Measurements from ENCODE around the gene ATAD3C.
"Not testable (repeated sequence)": the region's sequence is repeated elsewhere in the genome, so short reads cannot be mapped to it uniquely, and the experiment has no call there.

ATAD3C gene

DNA sequence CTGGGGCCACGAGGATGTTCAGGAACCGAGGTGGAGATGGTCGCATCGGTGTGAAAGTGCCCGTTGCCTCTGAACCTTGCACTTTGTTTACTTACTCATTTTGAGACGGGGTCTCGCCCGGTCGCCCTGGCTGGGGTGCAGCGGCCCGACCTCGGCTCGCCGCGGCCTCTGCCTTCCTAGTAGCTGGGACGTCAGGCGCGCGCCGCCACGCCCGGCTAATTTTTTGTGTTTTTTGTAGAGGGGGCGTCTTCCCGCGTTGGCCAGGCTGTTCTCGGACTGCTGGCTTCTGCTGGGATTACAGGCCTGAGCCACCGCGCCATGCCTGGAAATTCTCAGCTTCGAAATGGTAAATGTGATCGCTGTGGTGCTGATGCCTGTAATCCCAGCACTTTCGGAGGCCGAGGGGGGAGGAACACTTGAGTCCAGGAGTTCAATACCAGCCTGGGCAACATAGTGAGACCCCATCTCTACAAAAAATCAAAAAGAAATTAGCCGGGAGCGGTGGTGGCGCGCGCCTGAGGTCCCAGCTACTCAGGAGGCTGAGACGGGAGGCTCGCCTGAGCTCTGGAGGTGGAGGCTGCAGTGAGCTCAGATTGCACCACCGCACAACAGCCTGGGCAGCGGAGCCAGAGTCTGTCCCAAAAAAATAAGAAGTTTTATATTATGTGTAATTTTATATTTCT is 41.7 kb upstream of the ATAD3C start:
- Histone ChIP-seq H3K4me1 (ENCODE audit: control insufficient read depth, insufficient read depth, low read length, poor library complexity, severe bottlenecking) (peaks cover 8% of the 10 kb centered on the region), H3K27ac (ENCODE audit: low read depth, low read length, severe bottlenecking) (peak overlapping the region; percentile 72), H3K36me3 (ENCODE audit: control insufficient read depth, insufficient read depth, low read length) (peaks cover 51% of the 10 kb centered on the region), H3K9me3 (ENCODE audit: control insufficient read depth, low read length) (peaks cover 4% of the 10 kb centered on the region), H3K4me3 (ENCODE audit: extremely low read depth, insufficient read depth, low read length, poor library complexity, severe bottlenecking) (peak overlapping the region; percentile 91)
- 5 to 7% methylated on average over 33 of the region's 41 CpGs for WGBS, 2 experiments (ENCODE audit: insufficient coverage in 2 of 2)

DNA sequence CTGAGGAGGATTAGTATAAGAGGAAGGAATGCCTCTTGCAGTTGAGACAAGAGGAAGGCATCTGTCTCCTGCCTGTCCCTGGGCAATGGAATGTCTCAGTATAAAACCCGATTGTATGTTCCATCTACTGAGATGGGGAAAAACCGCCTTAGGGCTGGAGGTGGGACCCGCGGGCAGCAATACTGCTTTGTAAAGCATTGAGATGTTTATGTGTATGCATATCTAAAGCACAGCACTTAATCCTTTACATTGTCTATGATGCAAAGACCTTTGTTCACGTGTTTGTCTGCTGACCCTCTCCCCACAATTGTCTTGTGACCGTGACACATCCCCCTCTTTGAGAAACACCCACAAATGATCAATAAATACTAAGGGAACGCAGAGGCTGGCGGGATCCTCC is 39.3 kb upstream of the ATAD3C start:
- H3K9me3 ChIP-seq (ENCODE audit: control insufficient read depth, low read length); H3K4me1 ChIP-seq (ENCODE audit: control insufficient read depth, insufficient read depth, low read length, poor library complexity, severe bottlenecking); H3K27ac ChIP-seq (ENCODE audit: low read depth, low read length, severe bottlenecking); H3K4me3 ChIP-seq (ENCODE audit: extremely low read depth, insufficient read depth, low read length, poor library complexity, severe bottlenecking): not testable (repeated sequence)
- 43% methylated on average over 3 of the region's 8 CpGs; no CpG with 5 or more reads in 1 of the 2 experiments for WGBS, 2 experiments (ENCODE audit: insufficient coverage in 2 of 2)
- H3K36me3 ChIP-seq (ENCODE audit: control insufficient read depth, insufficient read depth, low read length), result peaks cover 29% of the 10 kb centered on the region

DNA sequence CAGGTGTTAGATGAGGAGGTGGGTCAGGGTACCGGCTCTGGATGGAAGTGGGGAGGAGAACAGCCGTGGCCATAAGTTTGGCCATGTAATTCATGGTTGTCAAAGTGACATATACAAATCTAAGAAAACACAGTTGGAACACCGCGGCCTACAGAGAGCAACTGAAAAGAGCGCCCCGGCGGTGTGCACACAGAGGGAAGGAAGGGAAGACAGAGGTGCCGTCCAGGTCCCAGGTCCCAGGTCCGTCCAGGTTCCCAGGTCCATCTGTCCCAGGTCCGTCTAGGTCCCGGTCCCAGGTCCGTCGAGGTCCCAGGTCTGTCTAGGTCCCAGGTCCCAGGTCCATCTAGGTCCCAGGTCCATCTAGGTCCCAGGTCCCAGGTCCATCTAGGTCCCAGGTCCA is 37.9 kb upstream of the ATAD3C start:
- H3K4me3 ChIP-seq (ENCODE audit: extremely low read depth, insufficient read depth, low read length, poor library complexity, severe bottlenecking), result no peak overlapping the region
- WGBS, 2 experiments (ENCODE audit: insufficient coverage in 2 of 2), result 97 to 100% methylated on average over 6 to 13 of the region's 13 CpGs
- no peak overlapping the region for H3K27ac ChIP-seq (ENCODE audit: low read depth, low read length, severe bottlenecking)
- H3K9me3 ChIP-seq (ENCODE audit: control insufficient read depth, low read length), result peaks cover 4% of the 10 kb centered on the region
- H3K4me1 ChIP-seq (ENCODE audit: control insufficient read depth, insufficient read depth, low read length, poor library complexity, severe bottlenecking), result peaks cover 8% of the 10 kb centered on the region
- peaks cover 16% of the 10 kb centered on the region for H3K36me3 ChIP-seq (ENCODE audit: control insufficient read depth, insufficient read depth, low read length)

DNA sequence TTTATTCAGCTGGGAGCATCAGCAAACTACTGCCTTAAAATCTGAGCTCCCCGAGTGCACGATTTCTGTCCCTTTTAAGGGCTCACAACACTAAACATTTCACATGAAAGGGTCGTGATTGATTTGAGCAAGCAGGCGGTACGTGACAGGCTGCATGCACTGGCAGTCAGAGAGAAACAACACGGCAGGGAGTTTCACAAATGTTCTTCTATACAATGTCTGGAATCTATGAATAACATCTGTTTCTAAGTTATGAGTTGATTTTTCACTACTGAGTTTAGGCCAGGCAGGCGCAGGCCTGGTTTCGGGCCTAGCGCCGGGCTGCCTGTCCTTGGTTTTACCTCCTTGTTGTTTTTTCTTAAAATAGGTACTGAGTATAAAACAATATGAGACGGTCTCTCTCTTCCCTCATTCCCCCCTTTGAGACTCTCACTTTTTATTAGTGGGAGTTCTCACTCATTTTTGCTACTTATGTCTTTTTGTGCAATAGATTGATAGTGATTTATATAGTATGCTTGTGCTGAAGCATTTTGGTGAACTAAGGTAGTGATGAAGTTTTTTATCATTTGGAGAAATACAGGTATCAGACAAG is 37.1 kb upstream of the ATAD3C start:
- peaks cover 16% of the 10 kb centered on the region for H3K36me3 ChIP-seq (ENCODE audit: control insufficient read depth, insufficient read depth, low read length)
- not testable (repeated sequence) for H3K4me1 ChIP-seq (ENCODE audit: control insufficient read depth, insufficient read depth, low read length, poor library complexity, severe bottlenecking); H3K4me3 ChIP-seq (ENCODE audit: extremely low read depth, insufficient read depth, low read length, poor library complexity, severe bottlenecking); H3K9me3 ChIP-seq (ENCODE audit: control insufficient read depth, low read length); H3K27ac ChIP-seq (ENCODE audit: low read depth, low read length, severe bottlenecking)
- WGBS, 2 experiments (ENCODE audit: insufficient coverage in 2 of 2), result 95 to 100% methylated on average over 4 to 5 of the region's 11 CpGs

DNA sequence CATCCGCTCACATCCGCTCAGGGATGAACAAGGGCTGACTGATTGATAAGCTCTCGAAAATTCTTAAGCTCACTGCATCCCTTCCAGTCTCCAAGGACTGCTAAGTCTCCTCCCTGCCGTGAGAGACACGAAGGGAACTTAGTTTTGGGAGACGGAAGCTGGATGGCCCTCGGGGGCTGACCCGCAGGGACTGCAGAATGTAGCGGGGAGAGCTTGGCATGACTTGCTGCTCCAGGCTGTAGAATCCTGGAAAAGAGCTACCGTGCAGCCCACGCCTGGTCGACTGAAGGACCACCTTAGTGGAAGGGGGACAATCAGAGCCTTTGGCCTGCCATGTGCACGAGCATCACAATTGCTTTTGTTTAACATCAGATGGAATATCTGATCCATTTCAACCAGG is 33.7 kb upstream of the ATAD3C start:
- Histone ChIP-seq H3K9me3 (ENCODE audit: control insufficient read depth, low read length) (peaks cover 4% of the 10 kb centered on the region), H3K4me3 (ENCODE audit: extremely low read depth, insufficient read depth, low read length, poor library complexity, severe bottlenecking) (no peak overlapping the region), H3K4me1 (ENCODE audit: control insufficient read depth, insufficient read depth, low read length, poor library complexity, severe bottlenecking) (no peaks in the 10 kb centered on the region), H3K36me3 (ENCODE audit: control insufficient read depth, insufficient read depth, low read length) (peaks cover 3% of the 10 kb centered on the region), H3K27ac (ENCODE audit: low read depth, low read length, severe bottlenecking) (no peak overlapping the region)
- 86 to 91% methylated on average over 12 to 13 of the region's 13 CpGs for WGBS, 2 experiments (ENCODE audit: insufficient coverage in 2 of 2)

DNA sequence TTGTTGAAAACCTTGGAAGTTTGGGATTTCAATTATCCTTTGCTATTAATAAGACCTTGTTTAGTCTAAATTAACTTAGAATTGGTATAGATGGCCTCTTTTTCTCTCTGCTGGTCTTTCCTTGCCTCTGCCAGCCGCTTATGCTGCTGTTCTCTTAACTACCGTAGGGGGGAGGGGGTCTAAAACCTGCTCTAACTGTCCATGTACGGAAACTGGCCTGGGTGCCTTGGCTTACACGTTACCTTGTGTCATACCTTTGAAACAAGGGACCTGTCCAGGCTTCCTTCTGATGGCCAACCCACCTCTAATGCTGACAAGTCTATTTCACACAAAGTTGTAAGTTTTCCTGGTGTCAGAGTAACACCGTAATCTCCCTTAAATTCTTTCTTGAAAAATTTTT is 32.1 kb upstream of the ATAD3C start:
- H3K4me1 ChIP-seq (ENCODE audit: control insufficient read depth, insufficient read depth, low read length, poor library complexity, severe bottlenecking), result peaks cover 12% of the 10 kb centered on the region
- H3K9me3 ChIP-seq (ENCODE audit: control insufficient read depth, low read length); H3K36me3 ChIP-seq (ENCODE audit: control insufficient read depth, insufficient read depth, low read length); H3K27ac ChIP-seq (ENCODE audit: low read depth, low read length, severe bottlenecking); H3K4me3 ChIP-seq (ENCODE audit: extremely low read depth, insufficient read depth, low read length, poor library complexity, severe bottlenecking): not testable (repeated sequence)
- 81 to 92% methylated on average over 3 to 4 of the region's 5 CpGs for WGBS, 2 experiments (ENCODE audit: insufficient coverage in 2 of 2)

DNA sequence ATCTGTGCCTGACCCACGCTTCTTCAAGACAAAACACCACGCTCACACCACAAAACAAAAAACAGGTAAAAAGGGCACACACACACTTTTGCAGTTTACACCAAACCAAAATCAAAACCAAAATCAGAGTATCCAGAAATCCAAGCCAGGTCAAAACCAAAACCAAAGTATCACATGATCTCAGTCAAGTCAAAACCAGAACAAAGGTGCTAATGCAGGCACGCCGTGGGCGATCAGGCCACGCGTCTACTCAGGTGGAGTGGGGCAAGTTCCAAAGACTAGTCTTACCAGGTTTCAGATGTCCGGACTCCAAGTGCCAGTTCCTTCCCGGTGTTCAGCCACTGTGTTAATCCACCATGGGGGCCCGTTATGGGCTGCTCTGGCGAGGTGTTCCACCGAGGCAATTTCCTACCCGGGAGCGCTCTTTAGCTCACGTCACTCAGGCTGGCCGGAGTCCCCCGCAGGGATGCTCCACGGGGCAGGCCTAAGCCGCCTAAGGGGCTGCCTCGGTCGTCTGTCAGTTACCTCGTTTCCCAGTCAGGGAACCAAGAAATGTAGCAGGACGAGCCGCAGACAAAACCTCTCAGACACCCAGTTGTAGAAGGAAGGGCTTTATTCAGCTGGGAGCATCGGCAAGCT is 31.5 kb upstream of the ATAD3C start:
- peaks cover 16% of the 10 kb centered on the region for H3K4me1 ChIP-seq (ENCODE audit: control insufficient read depth, insufficient read depth, low read length, poor library complexity, severe bottlenecking)
- H3K27ac ChIP-seq (ENCODE audit: low read depth, low read length, severe bottlenecking); H3K36me3 ChIP-seq (ENCODE audit: control insufficient read depth, insufficient read depth, low read length); H3K9me3 ChIP-seq (ENCODE audit: control insufficient read depth, low read length); H3K4me3 ChIP-seq (ENCODE audit: extremely low read depth, insufficient read depth, low read length, poor library complexity, severe bottlenecking): not testable (repeated sequence)
- WGBS, 2 experiments (ENCODE audit: insufficient coverage in 2 of 2), result 88 to 93% methylated on average over 19 to 20 of the region's 25 CpGs

DNA sequence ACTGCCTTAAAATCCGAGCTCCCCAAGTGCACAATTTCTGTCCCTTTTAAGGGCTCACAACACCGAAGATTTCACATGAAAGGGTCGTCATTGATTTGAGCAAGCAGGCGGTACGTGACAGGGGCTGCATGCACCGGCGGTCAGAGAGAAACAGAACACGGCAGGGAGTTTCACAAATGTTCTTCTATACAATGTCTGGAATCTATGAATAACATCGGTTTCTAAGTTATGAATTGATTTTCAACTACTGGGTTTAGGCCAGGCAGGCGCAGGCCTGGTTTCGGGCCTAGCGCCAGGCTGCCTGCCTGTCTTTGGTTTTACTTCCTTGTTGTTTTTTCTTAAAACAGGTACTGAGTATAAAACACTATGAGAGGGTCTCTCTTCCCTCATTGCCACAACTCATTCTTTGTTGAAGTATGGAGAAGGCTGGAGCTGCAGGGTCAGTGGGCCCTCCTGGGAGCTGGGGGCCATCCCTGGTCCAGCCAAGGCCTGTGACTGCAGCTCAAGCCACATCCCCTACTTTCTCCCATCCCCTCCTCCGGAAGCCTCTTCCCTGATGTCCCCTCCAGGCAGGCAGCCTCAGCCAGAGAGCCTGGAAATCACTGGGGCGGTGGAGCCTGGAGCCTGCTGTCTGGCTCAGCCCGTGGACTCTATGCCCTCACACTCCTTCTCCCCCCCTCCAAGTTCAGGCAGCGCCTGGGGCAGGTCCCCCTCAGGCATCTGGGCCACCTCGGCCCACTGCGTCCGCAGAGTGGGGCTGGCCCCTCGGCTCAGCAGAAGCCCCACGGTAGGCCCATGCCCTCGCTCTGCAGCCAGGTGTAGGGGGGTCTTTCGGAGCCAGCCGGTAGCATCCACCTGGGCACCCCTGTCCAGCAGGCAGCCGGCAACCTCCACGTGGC is 30.8 kb upstream of the ATAD3C start:
- WGBS, 2 experiments (ENCODE audit: insufficient coverage in 2 of 2), result 96% methylated on average over 19 to 22 of the region's 26 CpGs

DNA sequence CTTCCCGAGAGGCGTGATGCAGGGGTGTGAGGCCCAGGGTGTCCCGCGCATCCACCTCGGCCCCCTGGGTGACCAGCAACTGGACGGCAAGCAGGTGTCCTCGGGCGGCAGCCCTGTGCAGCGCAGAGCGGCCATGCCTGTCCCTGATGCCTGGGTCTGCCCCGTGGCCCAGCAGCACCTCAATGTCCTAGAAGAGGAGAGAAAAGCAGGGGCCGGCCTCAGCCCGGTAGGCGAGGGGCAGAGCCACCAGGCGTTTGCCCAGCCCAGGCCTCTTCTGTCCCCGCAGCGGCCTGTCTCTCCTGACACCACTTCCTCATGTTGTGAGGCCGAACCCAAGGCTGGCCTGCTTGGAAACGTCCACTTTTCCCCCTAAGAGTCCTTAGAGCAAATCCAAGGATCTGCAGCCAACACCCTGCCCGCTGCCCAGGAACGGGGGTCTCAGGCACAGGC is 30.1 kb upstream of the ATAD3C start:
- Histone ChIP-seq H3K36me3 (ENCODE audit: control insufficient read depth, insufficient read depth, low read length) (no peaks in the 10 kb centered on the region), H3K4me3 (ENCODE audit: extremely low read depth, insufficient read depth, low read length, poor library complexity, severe bottlenecking) (no peak overlapping the region), H3K27ac (ENCODE audit: low read depth, low read length, severe bottlenecking) (peak overlapping the region; percentile 16), H3K9me3 (ENCODE audit: control insufficient read depth, low read length) (no peaks in the 10 kb centered on the region), H3K4me1 (ENCODE audit: control insufficient read depth, insufficient read depth, low read length, poor library complexity, severe bottlenecking) (peaks cover 20% of the 10 kb centered on the region)
- 93 to 97% methylated on average over 17 to 21 of the region's 21 CpGs for WGBS, 2 experiments (ENCODE audit: insufficient coverage in 2 of 2)

More for the DNA sequence above, 30.8 kb upstream of the ATAD3C start:
- Histone ChIP-seq H3K9me3 (ENCODE audit: control insufficient read depth, low read length) (no peaks in the 10 kb centered on the region), H3K36me3 (ENCODE audit: control insufficient read depth, insufficient read depth, low read length) (no peaks in the 10 kb centered on the region), H3K4me1 (ENCODE audit: control insufficient read depth, insufficient read depth, low read length, poor library complexity, severe bottlenecking) (peaks cover 20% of the 10 kb centered on the region), H3K4me3 (ENCODE audit: extremely low read depth, insufficient read depth, low read length, poor library complexity, severe bottlenecking) (no peak overlapping the region), H3K27ac (ENCODE audit: low read depth, low read length, severe bottlenecking) (peak overlapping the region; percentile 24)

DNA sequence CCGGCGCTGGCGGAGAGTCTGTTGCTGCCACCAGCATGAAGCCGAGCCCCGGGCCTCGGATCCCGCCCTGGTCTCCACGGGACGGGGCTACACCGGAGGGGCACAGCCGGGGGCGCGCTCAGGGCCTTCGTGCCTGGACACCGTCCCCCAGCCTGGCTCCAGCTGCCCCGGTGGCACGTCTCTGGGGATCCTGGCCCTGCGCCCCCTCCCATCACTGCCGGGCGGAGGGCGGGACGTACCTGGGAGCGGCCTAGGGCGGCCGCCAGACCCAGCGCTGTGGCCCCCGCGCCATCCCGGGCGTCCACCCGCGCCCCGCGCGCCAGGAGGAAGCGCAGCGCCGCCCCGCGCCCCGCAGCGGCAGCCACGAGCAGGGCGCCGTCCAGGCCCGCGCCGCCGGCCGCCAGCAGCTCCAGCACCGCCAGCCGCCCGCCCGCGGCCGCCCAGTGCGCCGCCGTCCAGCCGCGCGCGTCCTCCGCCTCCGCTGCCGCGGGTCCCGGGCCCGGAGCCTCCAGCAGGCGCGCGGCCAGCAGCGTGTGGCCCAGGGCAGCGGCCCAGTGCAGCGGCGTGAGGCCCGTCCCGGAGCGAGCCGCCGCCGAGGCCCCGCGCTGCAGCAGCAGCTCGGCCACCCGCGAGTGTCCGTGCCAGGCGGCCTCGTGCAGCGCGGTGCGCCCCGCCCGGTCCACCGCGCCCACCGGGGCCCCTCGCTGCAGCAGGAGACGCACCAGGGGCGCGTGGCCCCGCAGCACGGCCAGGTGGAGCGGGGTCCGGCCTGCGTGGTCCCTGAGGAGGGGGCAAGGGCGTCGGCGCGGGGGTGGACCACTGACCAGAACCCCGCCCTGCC is 29.5 kb upstream of the ATAD3C start:
- 78 to 84% methylated on average over 91 to 107 of the region's 112 CpGs for WGBS, 2 experiments (ENCODE audit: insufficient coverage in 2 of 2)
- H3K4me3 ChIP-seq (ENCODE audit: extremely low read depth, insufficient read depth, low read length, poor library complexity, severe bottlenecking), result no peak overlapping the region
- H3K27ac ChIP-seq (ENCODE audit: low read depth, low read length, severe bottlenecking), result no peak overlapping the region
- no peaks in the 10 kb centered on the region for H3K9me3 ChIP-seq (ENCODE audit: control insufficient read depth, low read length)
- H3K4me1 ChIP-seq (ENCODE audit: control insufficient read depth, insufficient read depth, low read length, poor library complexity, severe bottlenecking), result peaks cover 20% of the 10 kb centered on the region
- no peaks in the 10 kb centered on the region for H3K36me3 ChIP-seq (ENCODE audit: control insufficient read depth, insufficient read depth, low read length)
